K562 (cell line): ENCODE measurements around the gene GABRB3. TPM values are rescaled to one million over a fixed set of nuclear protein-coding genes. Genes with fewer than 3 reads are reported as not detected.

Source experiments
- ATAC-seq: fragments of 200-7000 bp; cut with Tn5 transposase; 3 replicates; pipeline ENCODE4 v1.9.1; 2020; ENCODE audit warnings: moderate library complexity
- BruUV-seq: library from RNA; stranded (reverse); fragments of 400-500 nt; replicated peaks from 2 replicates; lab custom pipeline; 2021; lab: Mats Ljungman, UMichigan
- CTCF ChIA-PET: fragments of 300-600 bp; formaldehyde crosslinking; extraction: SDS; loops from one replicate; lab custom pipeline; 2021; ENCODE audit warnings: low intra/inter-chr PET ratio; lab: Yijun Ruan, JAX
- POLR2A ChIA-PET: fragments of 300-600, 350-650 bp; sonication (Branson Sonifier 250); formaldehyde crosslinking; extraction: SDS; loops from one replicate; lab custom pipeline; 2021; ENCODE audit warnings: antibody characterized with exemption, inconsistent platforms; lab: Yijun Ruan, JAX
- DNase-seq, 4 experiments: peaks; one replicate each; pipeline versions ENCODE4 v3.0.0 to v3.0.0-alpha.2; 2011 to 2018; ENCODE audit warnings: low spot score in 3 of 4, mixed read lengths in 3 of 4; ENCODE audit errors: extremely low read depth in 1 of 4
- FAIRE-seq: peaks from 2 replicates; lab custom pipeline; 2011; peaks lifted over from hg19 to GRCh38; lab: Jason Lieb, UNC
- H2AFZ ChIP-seq: 2 replicates; pipeline ENCODE4 v1.6.0; 2011; ENCODE audit warnings: low read depth, low read length, control low read depth, inconsistent platforms
- H3K27ac ChIP-seq: fragments of 200-600 bp; 3 replicates; pipeline ENCODE4 v1.8.0; 2011; ENCODE audit warnings: low read depth, mild to moderate bottlenecking, control low read depth, inconsistent platforms, low read length, moderate library complexity, mixed read lengths; ENCODE audit errors: extremely low read depth
- H3K27me3 ChIP-seq, 2 experiments: fragments of 300-600 bp in 1 of 2; 2 replicates in 1 of 2; 3 replicates in 1 of 2; pipeline versions ENCODE4 v1.6.0 to v1.8.0; 2011; ENCODE audit warnings: inconsistent platforms in 2 of 2, low read length in 2 of 2, mild to moderate bottlenecking in 1 of 2, mixed read lengths in 1 of 2, moderate library complexity in 1 of 2; ENCODE audit not compliant: control insufficient read depth in 2 of 2, insufficient read depth in 2 of 2
- H3K36me3 ChIP-seq: fragments of 300-600 bp; 3 replicates; pipeline ENCODE4 v1.8.0; 2011; ENCODE audit warnings: mild to moderate bottlenecking, low read length, inconsistent platforms; ENCODE audit not compliant: control insufficient read depth, insufficient read depth
- H3K4me1 ChIP-seq, 2 experiments: fragments of 200-600 bp in 1 of 2; replicated peaks in 1 of 2; 2 replicates in 1 of 2; 3 replicates in 1 of 2; pipeline versions ENCODE4 v1.5.1 to v1.8.0; 2011; ENCODE audit warnings: inconsistent platforms in 2 of 2, low read length in 2 of 2, mild to moderate bottlenecking in 1 of 2, mixed read lengths in 1 of 2, moderate library complexity in 1 of 2; ENCODE audit not compliant: control insufficient read depth in 2 of 2, insufficient read depth in 2 of 2
- H3K4me2 ChIP-seq: 2 replicates; pipeline ENCODE4 v1.6.1; 2011; ENCODE audit warnings: low read length, control low read depth, inconsistent platforms, mixed read lengths; ENCODE audit not compliant: insufficient read depth
- H3K4me3 ChIP-seq: fragments of 200-600 bp; sonication (generic), shearing (Covaris generic); 2 replicates; pipeline ENCODE4 v1.5.1; 2016; ENCODE audit warnings: control low read depth, inconsistent platforms
- H3K79me2 ChIP-seq: fragments of 200-600 bp; 3 replicates; pipeline ENCODE4 v1.8.0; 2011; ENCODE audit warnings: low read length, inconsistent platforms; ENCODE audit not compliant: control insufficient read depth, insufficient read depth
- H3K9ac ChIP-seq, 2 experiments: 2 replicates each; pipeline versions ENCODE4 v1.6.0 to v1.6.1; 2011; ENCODE audit warnings: low read depth in 2 of 2, low read length in 2 of 2, control low read depth in 1 of 2, inconsistent platforms in 1 of 2, mild to moderate bottlenecking in 1 of 2, mixed read lengths in 1 of 2; ENCODE audit not compliant: insufficient read depth in 1 of 2
- H3K9me1 ChIP-seq: one replicate; pipeline ENCODE4 v1.6.0; 2011; ENCODE audit warnings: inconsistent platforms, mild to moderate bottlenecking, low read length, moderate library complexity; ENCODE audit not compliant: control insufficient read depth, insufficient read depth
- H3K9me3 ChIP-seq: replicated peaks from 2 replicates; pipeline ENCODE4 v1.5.1; 2011; ENCODE audit warnings: low read depth, low read length, inconsistent platforms; ENCODE audit not compliant: control insufficient read depth, insufficient read depth
- H4K20me1 ChIP-seq: replicated peaks from 2 replicates; pipeline ENCODE4 v1.6.1; 2011; ENCODE audit warnings: low read length, inconsistent platforms, mixed read lengths; ENCODE audit not compliant: control insufficient read depth, insufficient read depth
- CTCF ChIP-seq, 3 experiments: IDR thresholded peaks in 2 of 3; conservative IDR thresholded peaks in 1 of 3; 2 replicates each; pipeline ENCODE4 v1.5.1; 2011 to 2012; ENCODE audit warnings: low read length in 3 of 3, mild to moderate bottlenecking in 3 of 3, control low read depth in 2 of 3, improper control_type of control experiment in 1 of 3, inconsistent platforms in 1 of 3, low read depth in 1 of 3, mixed read lengths in 1 of 3, moderate library complexity in 1 of 3; ENCODE audit not compliant: insufficient read depth in 2 of 3
- RAD21 ChIP-seq, 2 experiments: fragments of 250-450 bp in 1 of 2; fragments of 450-650 bp in 1 of 2; sonication (Bioruptor Pico) in 1 of 2; formaldehyde crosslinking in 1 of 2; IDR thresholded peaks in 1 of 2; conservative IDR thresholded peaks in 1 of 2; 2 replicates each; pipeline versions ENCODE4 v1.4.0 to v1.8.0; 2020 to 2022; ENCODE audit warnings: mild to moderate bottlenecking in 2 of 2, moderate library complexity in 1 of 2
- ZFP1 ChIP-seq: fragments of 450-650 bp; formaldehyde crosslinking; IDR thresholded peaks from 2 replicates; pipeline ENCODE4 v1.4.0; 2020; ENCODE audit warnings: mild to moderate bottlenecking, mixed read lengths
- WGBS: fragments of 100-300 bp; shearing (Covaris generic); methylation state at CpG from one replicate; pipeline ENCODE4 v1.1.6; 2016; ENCODE audit warnings: low coverage, mixed read lengths; ENCODE audit not compliant: insufficient coverage; ENCODE audit errors: missing lambda C conversion rate; 5-methylcytosine and 5-hydroxymethylcytosine counted together
- in situ Hi-C: fragments of 300-500 bp; cut with MboI; formaldehyde crosslinking; loops from 4 replicates; pipeline ENCODE4 v1.15.0; 2018; ENCODE audit warnings: inconsistent platforms, mixed read lengths
- intact Hi-C: fragments of 100-400 bp; cut with micrococcal nuclease; formaldehyde crosslinking; loops from 2 replicates; pipeline ENCODE4 v1.14.2; 2022
- polyA plus RNA-seq, 8 experiments: library from polyadenylated mRNA; depleted of rRNA in 4 of 8; stranded (reverse) in 5 of 8; unstranded in 3 of 8; fragments of >200 nt; fragmentation: Nextera tagmentation in 2 of 8; fragmentation: Illumina TruSeq in 1 of 8; extraction: Ambion mirVana in 2 of 8; extraction: Trizol in 1 of 8; gene quantifications; 2 replicates each; pipeline versions ENCODE4 v1.2.1 to v1.2.3, GENCODE V29; 2011 to 2014; ENCODE audit warnings: inconsistent platforms in 1 of 8, missing spikeins in 1 of 8
- total RNA-seq, 7 experiments: library from RNA; depleted of rRNA in 6 of 7; stranded (reverse); fragments of >200 nt in 6 of 7; fragmentation: Illumina TruSeq in 2 of 7; extraction: Trizol in 2 of 7; gene quantifications; 2 replicates each; pipeline versions ENCODE4 v1.2.1 to v1.2.3, GENCODE V29; 2011 to 2021; ENCODE audit warnings: low replicate concordance in 1 of 7

The GABRB3 gene
- total and polyA plus RNA-seq, 9 of the 15 experiments (the other 6 are each of a cell fraction or from before 2014, with no cell fraction given), result 0.09 to 1.4 (median 0.49) TPM

GRCh38 chr15:26665957-26666791, 106.7 kb downstream of the GABRB3 start:
- Histone ChIP-seq H3K27ac (no peak overlapping the region), H3K36me3 (no peaks in the 10 kb centered on the region), H4K20me1 (no peaks in the 10 kb centered on the region), H3K4me2 (no peak overlapping the region), H3K79me2 (no peaks in the 10 kb centered on the region), H3K9ac (no peak overlapping the region), H3K9me1 (no peaks in the 10 kb centered on the region), H3K4me3 (no peak overlapping the region), H2AFZ (no peak overlapping the region), H3K4me1 (no peaks in the 10 kb centered on the region), H3K27me3 (peaks cover 0 to 6% of the 10 kb centered on the region in 2 experiments; a peak in 2 of 5 replicates)
- in situ Hi-C loops, result no loop called here
- ChIA-PET CTCF (no interaction called here), POLR2A (no interaction called here)
- ATAC-seq (peak; percentile 33; the same call in 1 of the 3 replicates), DNase-seq (peak in 1 of 4 experiments; percentile 17)
- BruUV-seq, result no TSS peak
- peak in 2 of 3 experiments; percentile 6 to 25; a peak in 1 of 6 replicates for TF ChIP-seq CTCF (IDR thresholded peaks at IDR 0.05 in 2 of 3, conservative IDR thresholded peaks at IDR 0.05 in 1 of 3; ENCODE audit: insufficient read depth in 2 of 3, low read depth in 1 of 3, low read length in 3 of 3)
- TF ChIP-seq RAD21 (CRISPR knock-in tag; conservative IDR thresholded peaks at IDR 0.05 in 1 of 2, IDR thresholded peaks at IDR 0.05 in 1 of 2), result peak in 1 of 2 experiments; percentile 21; a peak in 2 of 4 replicates
- TF ChIP-seq ZFP1 (CRISPR knock-in tag), result no peak
- TF ChIP-seq, all 486 proteins: peak for 2
- intact Hi-C loops, result no loop called here
- no peaks in the 10 kb centered on the region for H3K9me3 ChIP-seq
- no peak for FAIRE-seq
- WGBS, result 0% methylated on average over 11 of the region's 11 CpGs
